Ishikawa (cell line): ENCODE data around the gene ANKRD30A.

Experiments used
- CEBPB ChIP-seq: IDR thresholded peaks from 2 replicates; pipeline ENCODE4 v1.6.1; 2012
- CREB1 ChIP-seq: IDR thresholded peaks from 2 replicates; pipeline ENCODE4 v1.6.1; 2012; ENCODE audit warnings: low read depth
- EGR1 ChIP-seq: IDR thresholded peaks from 2 replicates; pipeline ENCODE4 v1.6.1; 2012
- EP300 ChIP-seq: IDR thresholded peaks from 2 replicates; pipeline ENCODE4 v1.6.1; 2012; ENCODE audit warnings: borderline replicate concordance
- FOXM1 ChIP-seq: IDR thresholded peaks from 2 replicates; pipeline ENCODE4 v1.6.1; 2012; ENCODE audit warnings: low read depth, borderline replicate concordance
- MAX ChIP-seq: IDR thresholded peaks from 2 replicates; pipeline ENCODE4 v1.6.1; 2012
- NFIC ChIP-seq: IDR thresholded peaks from 2 replicates; pipeline ENCODE4 v1.6.1; 2012
- RAD21 ChIP-seq: IDR thresholded peaks from 2 replicates; pipeline ENCODE4 v1.6.1; 2012; ENCODE audit warnings: low read depth
- REST ChIP-seq: IDR thresholded peaks from 2 replicates; pipeline ENCODE4 v1.6.1; 2012; ENCODE audit warnings: low read depth, mild to moderate bottlenecking
- TAF1 ChIP-seq: IDR thresholded peaks from 2 replicates; pipeline ENCODE4 v1.6.1; 2012; ENCODE audit warnings: low read depth, mild to moderate bottlenecking
- TCF12 ChIP-seq: IDR thresholded peaks from 2 replicates; pipeline ENCODE4 v1.6.1; 2012; ENCODE audit warnings: low read depth
- TEAD4 ChIP-seq: IDR thresholded peaks from 2 replicates; pipeline ENCODE4 v1.6.1; 2012
- USF1 ChIP-seq: IDR thresholded peaks from 2 replicates; pipeline ENCODE4 v1.6.1; 2012
- YY1 ChIP-seq: IDR thresholded peaks from 2 replicates; pipeline ENCODE4 v1.6.1; 2012; ENCODE audit warnings: low read depth
- ZBTB7A ChIP-seq: IDR thresholded peaks from 2 replicates; pipeline ENCODE4 v1.6.1; 2012; ENCODE audit warnings: low read depth

The ANKRD30A gene

GRCh38 chr10:37125191-37125732 is at the start of gene ANKRD30A:
Gene ANKRD30A (plus strand): TSS chr10:37125598. CDS start chr10:37125788, 190 bp downstream.
- TF ChIP-seq EP300: no peak
- TF ChIP-seq CREB1: no peak
- TF ChIP-seq TEAD4: no peak
- TF ChIP-seq NFIC: no peak
- TF ChIP-seq TCF12: no peak
- TF ChIP-seq TAF1: no peak
- no peak for TF ChIP-seq FOXM1
- TF ChIP-seq CEBPB: no peak
- no peak for TF ChIP-seq YY1
- no peak for TF ChIP-seq EGR1
- no peak for TF ChIP-seq USF1
- no peak for TF ChIP-seq ZBTB7A
- no peak for TF ChIP-seq MAX
- TF ChIP-seq REST: no peak
- TF ChIP-seq RAD21: no peak

GRCh38 chr10:37095792-37096573 is 29.4 kb upstream of the ANKRD30A start:
- TF ChIP-seq USF1: no peak
- TF ChIP-seq NFIC: no peak
- TF ChIP-seq MAX: no peak
- no peak for TF ChIP-seq TEAD4
- no peak for TF ChIP-seq TCF12
- TF ChIP-seq TAF1: no peak
- TF ChIP-seq ZBTB7A: no peak
- no peak for TF ChIP-seq EGR1
- TF ChIP-seq CEBPB: no peak
- TF ChIP-seq CREB1: no peak
- TF ChIP-seq REST: no peak
- no peak for TF ChIP-seq FOXM1
- TF ChIP-seq RAD21: no peak
- no peak for TF ChIP-seq EP300
- no peak for TF ChIP-seq YY1

- TF ChIP-seq NFIC (no peak), REST (no peak), RAD21 (no peak), CREB1 (no peak), TAF1 (no peak), USF1 (no peak), EP300 (no peak), TEAD4 (no peak), TCF12 (no peak), EGR1 (no peak), FOXM1 (no peak), CEBPB (no peak), YY1 (no peak), ZBTB7A (no peak), MAX (no peak)
Observed at GRCh38 chr10:37101261-37101660, 24.1 kb upstream of the ANKRD30A start.
